Stimulated activated naive CD4-positive, alpha-beta T cell (primary cell): ENCODE data around the gene ABHD3.
"Not testable (repeated sequence)": the region's sequence is repeated elsewhere in the genome, so short reads cannot be mapped to it uniquely, and the experiment has no call there.

Experiments
- DNase-seq, 6 experiments: peaks; one replicate each; lab custom pipeline; 2025; lab: John Stamatoyannopoulos, UW

ABHD3 gene

GRCh38 chr18:21703241-21703820 is 1.2 kb downstream of the ABHD3 start:
- DNase-seq: peak in 4 of 6 experiments; percentile 21 to 70 (median 52)

GRCh38 chr18:21702602-21703001 is 2.0 kb downstream of the ABHD3 start:
- DNase-seq: no peak

- DNase-seq: no peak
These were observed 3.0 kb downstream of the ABHD3 start for GRCh38 chr18:21701621-21702020.

GRCh38 chr18:21700528-21701075 is 4.0 kb downstream of the ABHD3 start:
- DNase-seq: no peak

- DNase-seq: no peak
These were observed 11.3 kb downstream of the ABHD3 start for GRCh38 chr18:21693322-21693721.

- DNase-seq: no peak
These were observed 14.8 kb downstream of the ABHD3 start for GRCh38 chr18:21689736-21690135.

- no peak for DNase-seq
These were observed 18.1 kb downstream of the ABHD3 start for GRCh38 chr18:21686282-21687105.

- not testable (repeated sequence) for DNase-seq
These were observed 19.0 kb downstream of the ABHD3 start for GRCh38 chr18:21685556-21685981.

GRCh38 chr18:21684731-21685130 is 19.8 kb downstream of the ABHD3 start:
- no peak for DNase-seq

GRCh38 chr18:21682371-21683051 is 22.1 kb downstream of the ABHD3 start:
- peak in 3 of 6 experiments; percentile 24 to 62 (median 56) for DNase-seq

- DNase-seq: no peak
These were observed 24.4 kb downstream of the ABHD3 start for GRCh38 chr18:21680161-21680560.

- no peak for DNase-seq
These were observed 25.7 kb downstream of the ABHD3 start for GRCh38 chr18:21678859-21679258.

- DNase-seq: not testable (repeated sequence)
These were observed 29.2 kb downstream of the ABHD3 start for GRCh38 chr18:21675354-21675753.

- DNase-seq: no peak
These were observed 31.9 kb downstream of the ABHD3 start for GRCh38 chr18:21672521-21673267.

- no peak for DNase-seq
These were observed 34.8 kb downstream of the ABHD3 start for GRCh38 chr18:21669736-21670285.

- DNase-seq: no peak
These were observed 40.5 kb downstream of the ABHD3 start for GRCh38 chr18:21664069-21664468.

GRCh38 chr18:21663578-21663977 is 41.0 kb downstream of the ABHD3 start:
- no peak for DNase-seq

- DNase-seq: no peak
These were observed 42.0 kb downstream of the ABHD3 start for GRCh38 chr18:21662581-21662980.

GRCh38 chr18:21660078-21660477 is 44.5 kb downstream of the ABHD3 start:
- no peak for DNase-seq

GRCh38 chr18:21656402-21656801 is 48.2 kb downstream of the ABHD3 start:
- no peak for DNase-seq

GRCh38 chr18:21653361-21653760 is 51.2 kb downstream of the ABHD3 start:
- no peak for DNase-seq

GRCh38 chr18:21652073-21652472 is 52.5 kb downstream of the ABHD3 start:
- DNase-seq: no peak
